RPMI8226 (cell line): Measurements from ENCODE around the gene CLK4.
A peak's percentile ranks its signal among the peaks of the same experiment; 100 is the strongest.

Source experiments
- DNase-seq: peaks from one replicate; pipeline ENCODE4 v3.0.0-alpha.2; 2015

The CLK4 gene

GRCh38 chr5:178626484-178627258, at the start of gene CLK4:
TSS of gene CLK4 (minus strand) at chr5:178627050. CDS start at chr5:178623416, 3,634 bp downstream.
- DNase-seq: peak; percentile 96

GRCh38 chr5:178675922-178676321, 49.1 kb upstream of the CLK4 start:
- DNase-seq: no peak

- no peak for DNase-seq
Measured at GRCh38 chr5:178674334-178674733, 47.5 kb upstream of the CLK4 start.

GRCh38 chr5:178673801-178674295, 47.0 kb upstream of the CLK4 start:
- DNase-seq: no peak

- no peak for DNase-seq
Measured at GRCh38 chr5:178672630-178673029, 45.8 kb upstream of the CLK4 start.

- no peak for DNase-seq
Measured at GRCh38 chr5:178671602-178672144, 44.8 kb upstream of the CLK4 start.

GRCh38 chr5:178670351-178670885, 43.6 kb upstream of the CLK4 start:
- no peak for DNase-seq

GRCh38 chr5:178668579-178668978, 41.7 kb upstream of the CLK4 start:
- no peak for DNase-seq

- DNase-seq: no peak
Measured at GRCh38 chr5:178667688-178668087, 40.8 kb upstream of the CLK4 start.

GRCh38 chr5:178667101-178667500, 40.3 kb upstream of the CLK4 start:
- no peak for DNase-seq

GRCh38 chr5:178664141-178664540, 37.3 kb upstream of the CLK4 start:
- no peak for DNase-seq

GRCh38 chr5:178662541-178662860, 35.7 kb upstream of the CLK4 start:
- no peak for DNase-seq

GRCh38 chr5:178661836-178662540, 35.1 kb upstream of the CLK4 start:
- no peak for DNase-seq

- DNase-seq: no peak
Measured at GRCh38 chr5:178651046-178651810, 24.4 kb upstream of the CLK4 start.

GRCh38 chr5:178650214-178650613, 23.4 kb upstream of the CLK4 start:
- no peak for DNase-seq

GRCh38 chr5:178649580-178649979, 22.7 kb upstream of the CLK4 start:
- no peak for DNase-seq

- no peak for DNase-seq
Measured at GRCh38 chr5:178644826-178645545, 18.1 kb upstream of the CLK4 start.

GRCh38 chr5:178642351-178642909, 15.6 kb upstream of the CLK4 start:
- DNase-seq: no peak

GRCh38 chr5:178641711-178642110, 14.9 kb upstream of the CLK4 start:
- no peak for DNase-seq

- no peak for DNase-seq
Measured at GRCh38 chr5:178640331-178641045, 13.6 kb upstream of the CLK4 start.

GRCh38 chr5:178637356-178638074, 10.7 kb upstream of the CLK4 start:
- peak; percentile 52 for DNase-seq
